ENCODE measurements around the gene NR3C1. TPM values are rescaled to one million over a fixed set of nuclear protein-coding genes. Genes with fewer than 3 reads are reported as not detected.

Gene NR3C1
- total and polyA plus RNA-seq, 2 of the 4 experiments (the other 2 are of a cell fraction), result 13.7 to 77.4 TPM

- Histone ChIP-seq H3K36me3 (ENCODE audit: control insufficient read depth, insufficient read depth, low read length) (peaks cover 12% of the 10 kb centered on the region), H2BK5ac (ENCODE audit: low read depth, low read length, poor library complexity, severe bottlenecking) (peak overlapping the region; percentile 12), H3K9me1 (ENCODE audit: insufficient read depth, low read length) (peaks cover 3% of the 10 kb centered on the region), H3K27ac (ENCODE audit: insufficient read depth, low read length) (no peak overlapping the region), H4K20me1 (ENCODE audit: insufficient read depth, low read length) (no peaks in the 10 kb centered on the region), H3K4me2 (ENCODE audit: low read depth, low read length) (no peak overlapping the region), H2BK120ac (ENCODE audit: low read depth, low read length) (no peak overlapping the region), H2AK5ac (ENCODE audit: low read depth, low read length) (no peak overlapping the region), H3K27me3 (ENCODE audit: control insufficient read depth, insufficient read depth, low read length) (no peaks in the 10 kb centered on the region), H3K14ac (replicated peaks; ENCODE audit: low read depth, low read length) (no peak overlapping the region), H3K4ac (ENCODE audit: low read depth, low read length) (no peak overlapping the region), H2BK20ac (ENCODE audit: low read depth, low read length) (no peak overlapping the region), H2AK9ac (replicated peaks; ENCODE audit: low read depth, low read length, poor library complexity) (no peak overlapping the region), H3K9me3 (ENCODE audit: control insufficient read depth, insufficient read depth, low read length) (no peaks in the 10 kb centered on the region; the same call in 1 of the 2 replicates), H3K4me1 (ENCODE audit: control insufficient read depth, insufficient read depth, low read length) (0 out of 2 replicates have a peak, but pooled peaks cover 3% of the 10 kb centered on the region), H2AFZ (replicated peaks; ENCODE audit: low read length, poor library complexity) (no peak overlapping the region), H3K23ac (ENCODE audit: low read depth, low read length) (no peak overlapping the region), H3K9ac (ENCODE audit: low read depth, low read length) (no peak overlapping the region), H2BK15ac (ENCODE audit: low read depth, low read length) (no peak overlapping the region), H3K18ac (ENCODE audit: low read depth, low read length) (no peak overlapping the region), H4K91ac (ENCODE audit: insufficient read depth, low read depth, low read length) (no peak overlapping the region), H3K56ac (ENCODE audit: extremely low read depth, insufficient read depth, low read length) (no peak overlapping the region), H4K8ac (ENCODE audit: low read depth in 2 of 2, low read length in 2 of 2) (no peak overlapping the region; a peak in 1 of 4 replicates), H3K4me3 (ENCODE audit: insufficient read depth, low read depth, low read length) (no peak overlapping the region), H3K79me1 (ENCODE audit: low read depth in 1 of 2, low read length in 2 of 2) (peaks cover 11 to 42% of the 10 kb centered on the region in 2 experiments), H4K5ac (ENCODE audit: low read depth, low read length) (no peak overlapping the region)
- ChIA-PET POLR2A (ENCODE audit: unreplicated experiment) (no interaction called here), CTCF (no interaction called here)
- in situ Hi-C loops (cut with MboI; ENCODE audit: low sequenced_read_pairs), result no loop called here
- no peak for TF ChIP-seq ELK1 (IDR thresholded peaks at IDR 0.05; ENCODE audit: borderline replicate concordance, low read depth, low read length)
- TF ChIP-seq MAFK (IDR thresholded peaks at IDR 0.05; ENCODE audit: low read depth, low read length), result no peak
- TF ChIP-seq RCOR1 (IDR thresholded peaks at IDR 0.05; ENCODE audit: insufficient replicate concordance, low read length), result no peak
- TF ChIP-seq FOS (IDR thresholded peaks at IDR 0.05; ENCODE audit: low read depth, low read length), result no peak
- TF ChIP-seq SMC3 (IDR thresholded peaks at IDR 0.05; ENCODE audit: low read depth, low read length), result no peak
- TF ChIP-seq, protein P1, sequence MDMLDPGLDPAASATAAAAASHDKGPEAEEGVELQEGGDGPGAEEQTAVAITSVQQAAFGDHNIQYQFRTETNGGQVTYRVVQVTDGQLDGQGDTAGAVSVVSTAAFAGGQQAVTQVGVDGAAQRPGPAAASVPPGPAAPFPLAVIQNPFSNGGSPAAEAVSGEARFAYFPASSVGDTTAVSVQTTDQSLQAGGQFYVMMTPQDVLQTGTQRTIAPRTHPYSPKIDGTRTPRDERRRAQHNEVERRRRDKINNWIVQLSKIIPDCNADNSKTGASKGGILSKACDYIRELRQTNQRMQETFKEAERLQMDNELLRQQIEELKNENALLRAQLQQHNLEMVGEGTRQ (IDR thresholded peaks at IDR 0.05; ENCODE audit: low read depth, low read length), result no peak
- WGBS, 2 experiments (ENCODE audit: extremely low coverage in 2 of 2, insufficient read length in 1 of 2), result no CpG with 5 or more reads among the region's 2 CpGs
- dilution Hi-C loops (cut with HindIII; ENCODE audit: low sequenced_read_pairs, unreplicated experiment), result no loop called here
- BruUV-seq (replicated peaks), result no TSS peak
- intact Hi-C loops (cut with micrococcal nuclease), result no loop called here
- DNase-seq (no peak), ATAC-seq (ENCODE audit: low read depth) (no peak)
Observed at GRCh38 chr5:143304836-143305475, 98.5 kb downstream of the NR3C1 start.
